Measurements from ENCODE around the gene UNC119B. TPM values are rescaled to one million over a fixed set of nuclear protein-coding genes. Genes with fewer than 3 reads are reported as not detected.

Gene UNC119B
- total RNA-seq, 1 experiment from 2014 or later = 51.5 TPM

- H3K27ac Mint-ChIP-seq = peak overlapping the region in 1 of 3 experiments; percentile 24; a peak in 2 of 7 replicates
- Histone ChIP-seq H3K79me2 (ENCODE audit: insufficient read depth, low read length) (no peaks in the 10 kb centered on the region), H3K4me1 (ENCODE audit: insufficient read depth, low read length) (no peaks in the 10 kb centered on the region), H3K18ac (ENCODE audit: insufficient read length, low read depth, low read length) (no peak overlapping the region), H2BK12ac (ENCODE audit: insufficient read length, low read depth, low read length) (no peak overlapping the region), H4K91ac (ENCODE audit: insufficient read length, low read depth, low read length) (no peak overlapping the region), H3K27ac (ENCODE audit: insufficient read length, low read depth, low read length) (no peak overlapping the region), H3K4me2 (ENCODE audit: insufficient read depth, insufficient read length, low read length) (no peak overlapping the region), H3K14ac (ENCODE audit: insufficient read depth, low read length) (no peak overlapping the region), H2BK15ac (ENCODE audit: low read depth, low read length) (no peak overlapping the region), H3K23ac (ENCODE audit: insufficient read length, low read depth, low read length) (no peak overlapping the region), H4K8ac (replicated peaks; ENCODE audit: insufficient read length, low read depth, low read length) (no peak overlapping the region), H3K79me1 (ENCODE audit: insufficient read depth, low read depth, low read length, poor library complexity, severe bottlenecking) (no peaks in the 10 kb centered on the region), H3K9ac (ENCODE audit: extremely low read depth, insufficient read length, low read length) (no peak overlapping the region), H3T11ph (ENCODE audit: low read length) (no peak overlapping the region), H3K9me3 (ENCODE audit: control insufficient read depth, low read depth, low read length) (no peaks in the 10 kb centered on the region), H3K56ac (ENCODE audit: insufficient read length, low read depth, low read length) (no peak overlapping the region), H3K4ac (ENCODE audit: low read depth, low read length) (no peak overlapping the region), H4K20me1 (ENCODE audit: control insufficient read depth, insufficient read depth, insufficient read length) (no peaks in the 10 kb centered on the region), H3K23me2 (ENCODE audit: insufficient read length, low read depth, low read length, poor library complexity, severe bottlenecking) (no peaks in the 10 kb centered on the region), H2BK5ac (ENCODE audit: insufficient read length, low read length) (no peak overlapping the region), H2AFZ (ENCODE audit: low read length) (no peak overlapping the region), H2AK5ac (ENCODE audit: insufficient read length, low read length) (no peak overlapping the region), H4K5ac (ENCODE audit: insufficient read length, low read depth, low read length) (no peak overlapping the region), H3K27me3 (ENCODE audit: insufficient read depth, low read length) (no peaks in the 10 kb centered on the region), H2BK20ac (ENCODE audit: low read depth, low read length, poor library complexity, severe bottlenecking) (no peak overlapping the region), H2BK120ac (ENCODE audit: low read depth, low read length, poor library complexity, severe bottlenecking) (no peak overlapping the region)
- H3K4me3 Mint-ChIP-seq = no peak overlapping the region
- TF ChIP-seq, protein P1, sequence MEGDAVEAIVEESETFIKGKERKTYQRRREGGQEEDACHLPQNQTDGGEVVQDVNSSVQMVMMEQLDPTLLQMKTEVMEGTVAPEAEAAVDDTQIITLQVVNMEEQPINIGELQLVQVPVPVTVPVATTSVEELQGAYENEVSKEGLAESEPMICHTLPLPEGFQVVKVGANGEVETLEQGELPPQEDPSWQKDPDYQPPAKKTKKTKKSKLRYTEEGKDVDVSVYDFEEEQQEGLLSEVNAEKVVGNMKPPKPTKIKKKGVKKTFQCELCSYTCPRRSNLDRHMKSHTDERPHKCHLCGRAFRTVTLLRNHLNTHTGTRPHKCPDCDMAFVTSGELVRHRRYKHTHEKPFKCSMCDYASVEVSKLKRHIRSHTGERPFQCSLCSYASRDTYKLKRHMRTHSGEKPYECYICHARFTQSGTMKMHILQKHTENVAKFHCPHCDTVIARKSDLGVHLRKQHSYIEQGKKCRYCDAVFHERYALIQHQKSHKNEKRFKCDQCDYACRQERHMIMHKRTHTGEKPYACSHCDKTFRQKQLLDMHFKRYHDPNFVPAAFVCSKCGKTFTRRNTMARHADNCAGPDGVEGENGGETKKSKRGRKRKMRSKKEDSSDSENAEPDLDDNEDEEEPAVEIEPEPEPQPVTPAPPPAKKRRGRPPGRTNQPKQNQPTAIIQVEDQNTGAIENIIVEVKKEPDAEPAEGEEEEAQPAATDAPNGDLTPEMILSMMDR (conservative IDR thresholded peaks at IDR 0.05) = no peak
- no peaks in the 10 kb centered on the region for H3K27me3 Mint-ChIP-seq (ENCODE audit: low read depth)
- WGBS (ENCODE audit: extremely low coverage, insufficient read length, low lambda C conversion rate) = no CpG with 5 or more reads among the region's 1 CpG
- DNase-seq = no peak
- H3K9me3 Mint-ChIP-seq = no peaks in the 10 kb centered on the region
- peaks cover 51 to 83% (median 75%) of the 10 kb centered on the region in 3 experiments; a peak in 6 of 7 replicates for H3K36me3 Mint-ChIP-seq (ENCODE audit: insufficient read depth in 1 of 3, low read depth in 3 of 3)
- H3K4me1 Mint-ChIP-seq = peaks cover 23 to 24% of the 10 kb centered on the region in 2 experiments
Observed at GRCh38 chr12:120697344-120697743, 12.9 kb upstream of the UNC119B start.
